Glomerular visceral epithelial cell (primary cell): ENCODE data around the gene CNGA1.

Source experiments
- DNase-seq: peaks from one replicate; pipeline ENCODE4 v3.0.0-alpha.2; 2016; ENCODE audit errors: extremely low spot score

CNGA1 gene

GRCh38 chr4:48016141-48017107 lies at the start of gene CNGA1, which contains the start of gene NIPAL1:
CNGA1 (minus strand) TSS chr4:48016681; CDS start chr4:47952689, 63,992 bp downstream.
NIPAL1 (plus strand) TSS chr4:48016772; CDS start chr4:48016840, 68 bp downstream.
- DNase-seq, result peak; percentile 83

GRCh38 chr4:48065587-48066052 lies 49.1 kb upstream of the CNGA1 start:
- DNase-seq, result no peak

- no peak for DNase-seq
Observed at GRCh38 chr4:48064349-48064748, 47.9 kb upstream of the CNGA1 start.

GRCh38 chr4:48058617-48059530 lies 42.4 kb upstream of the CNGA1 start:
- no peak for DNase-seq

GRCh38 chr4:48051078-48051477 lies 34.6 kb upstream of the CNGA1 start:
- no peak for DNase-seq

GRCh38 chr4:48049483-48049882 lies 33.0 kb upstream of the CNGA1 start:
- no peak for DNase-seq

GRCh38 chr4:48047896-48048295 lies 31.4 kb upstream of the CNGA1 start:
- no peak for DNase-seq

GRCh38 chr4:48047421-48047844 lies 31.0 kb upstream of the CNGA1 start:
- peak; percentile 36 for DNase-seq

- no peak for DNase-seq
Observed at GRCh38 chr4:48046059-48046458, 29.6 kb upstream of the CNGA1 start.

- no peak for DNase-seq
Observed at GRCh38 chr4:48044298-48044697, 27.8 kb upstream of the CNGA1 start.

GRCh38 chr4:48043504-48043903 lies 27.0 kb upstream of the CNGA1 start:
- DNase-seq, result no peak

GRCh38 chr4:48042979-48043461 lies 26.5 kb upstream of the CNGA1 start:
- DNase-seq, result no peak

- DNase-seq, result no peak
Observed at GRCh38 chr4:48041535-48042137, 25.2 kb upstream of the CNGA1 start.

- DNase-seq, result no peak
Observed at GRCh38 chr4:48039561-48039960, 23.1 kb upstream of the CNGA1 start.

- DNase-seq, result no peak
Observed at GRCh38 chr4:48038666-48039065, 22.2 kb upstream of the CNGA1 start.

- no peak for DNase-seq
Observed at GRCh38 chr4:48037117-48037462, 20.6 kb upstream of the CNGA1 start.

GRCh38 chr4:48035952-48036351 lies 19.5 kb upstream of the CNGA1 start:
- no peak for DNase-seq

GRCh38 chr4:48033825-48034413 lies 17.4 kb upstream of the CNGA1 start:
- DNase-seq, result peak; percentile 23

- DNase-seq, result no peak
Observed at GRCh38 chr4:48033412-48033811, 16.9 kb upstream of the CNGA1 start.

- no peak for DNase-seq
Observed at GRCh38 chr4:48032721-48033120, 16.2 kb upstream of the CNGA1 start.

- DNase-seq, result no peak
Observed at GRCh38 chr4:48031802-48032525, 15.5 kb upstream of the CNGA1 start.
